IPS DF 4.7 (cell line): Measurements from ENCODE around the gene GNAZ.
"Not testable (repeated sequence)": the region's sequence is repeated elsewhere in the genome, so short reads cannot be mapped to it uniquely, and the experiment has no call there.

ENCODE experiments used
- DNase-seq: peaks from one replicate; pipeline ENCODE4 v3.0.0-alpha.2; 2013; ENCODE audit warnings: low spot score; ENCODE audit errors: extremely low read depth

GNAZ gene

GRCh38 chr22:23042179-23042578 lies 28.1 kb upstream of the GNAZ start:
- no peak for DNase-seq

DNA sequence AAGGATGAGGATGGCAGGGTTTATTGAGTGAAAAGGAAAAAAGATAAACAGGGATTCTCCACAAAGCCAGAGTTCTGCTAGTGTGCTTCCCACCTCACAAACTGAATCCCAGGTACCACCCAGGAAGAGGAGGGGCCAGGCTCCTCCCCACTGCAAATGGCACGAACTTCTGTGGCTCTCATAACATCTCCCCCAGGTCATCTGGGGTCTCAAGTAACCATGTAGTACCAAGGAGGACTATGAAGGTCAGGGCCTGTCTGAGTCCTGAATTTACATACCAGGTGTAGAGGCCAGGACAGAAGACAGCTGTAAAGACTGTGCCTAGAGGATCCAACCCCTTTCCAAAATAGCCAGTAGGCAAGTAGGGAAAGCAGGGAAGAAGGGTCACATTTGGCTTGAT lies 25.7 kb upstream of the GNAZ start:
- DNase-seq: no peak

- DNase-seq: no peak
These were observed 24.9 kb upstream of the GNAZ start for GRCh38 chr22:23045461-23045860.

GRCh38 chr22:23047265-23047664 lies 23.1 kb upstream of the GNAZ start:
- DNase-seq: no peak

GRCh38 chr22:23047742-23048141 lies 22.6 kb upstream of the GNAZ start:
- DNase-seq: no peak

DNA sequence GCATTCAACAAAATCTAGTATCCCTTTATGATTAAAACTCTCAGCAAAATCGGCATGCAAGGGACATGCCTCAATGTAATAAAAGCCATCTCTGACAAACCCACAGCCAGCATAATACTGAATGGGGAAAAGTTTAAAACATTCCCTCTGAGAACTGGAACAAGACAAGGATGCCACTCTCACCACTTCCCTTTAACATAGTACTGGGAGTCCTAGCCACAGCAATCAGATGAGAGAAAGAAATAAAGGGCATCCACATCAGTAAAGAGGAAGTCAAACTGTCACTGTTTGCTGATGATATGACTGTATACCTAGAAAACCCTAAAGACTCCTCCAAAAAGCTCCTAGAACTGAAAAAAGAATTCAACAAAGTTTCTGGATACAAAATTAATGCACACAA lies 19.8 kb upstream of the GNAZ start:
- not testable (repeated sequence) for DNase-seq

GRCh38 chr22:23053051-23053707 lies 17.1 kb upstream of the GNAZ start:
- no peak for DNase-seq

- no peak for DNase-seq
These were observed 16.3 kb upstream of the GNAZ start for GRCh38 chr22:23053912-23054530.

DNA sequence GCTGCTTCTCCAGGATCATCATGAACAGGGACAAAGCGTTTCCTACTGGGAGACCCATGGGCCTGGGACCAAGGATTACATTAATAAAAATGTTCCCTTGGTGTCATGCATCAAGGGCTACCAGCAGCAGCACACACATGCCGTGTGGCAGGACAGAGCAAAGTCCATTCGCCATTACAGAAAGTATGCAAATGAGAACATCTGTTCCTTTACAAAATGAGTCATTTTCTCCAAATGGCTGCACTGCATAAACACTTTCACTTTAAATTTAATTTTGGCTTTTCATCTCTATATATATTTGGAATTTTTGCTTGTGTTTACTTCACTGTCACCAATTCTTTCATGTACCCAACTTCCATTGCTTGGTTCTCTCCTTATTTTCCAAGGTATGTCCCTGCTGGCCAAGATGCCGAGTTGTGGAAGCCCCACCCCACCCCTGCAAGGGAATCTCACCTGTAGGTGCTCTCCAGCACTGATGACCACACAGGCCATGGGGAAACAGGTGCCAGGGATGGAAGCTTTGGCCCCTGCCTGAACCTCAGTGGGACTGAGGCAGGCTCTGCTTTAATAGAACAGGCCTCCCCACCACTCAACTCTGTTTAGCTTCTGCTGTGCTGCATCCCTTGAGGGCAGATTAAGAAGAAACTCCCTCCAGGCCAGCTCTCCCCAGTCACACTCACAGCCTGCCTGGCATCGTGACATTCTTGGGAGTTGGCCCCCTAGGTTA lies 15.6 kb upstream of the GNAZ start:
- no peak for DNase-seq

GRCh38 chr22:23055449-23056179 lies 14.7 kb upstream of the GNAZ start:
- DNase-seq: no peak

GRCh38 chr22:23057331-23057730 lies 13.0 kb upstream of the GNAZ start:
- no peak for DNase-seq

GRCh38 chr22:23058063-23058462 lies 12.3 kb upstream of the GNAZ start:
- DNase-seq: no peak

- DNase-seq: no peak
These were observed 11.6 kb upstream of the GNAZ start for GRCh38 chr22:23058481-23059283.

DNA sequence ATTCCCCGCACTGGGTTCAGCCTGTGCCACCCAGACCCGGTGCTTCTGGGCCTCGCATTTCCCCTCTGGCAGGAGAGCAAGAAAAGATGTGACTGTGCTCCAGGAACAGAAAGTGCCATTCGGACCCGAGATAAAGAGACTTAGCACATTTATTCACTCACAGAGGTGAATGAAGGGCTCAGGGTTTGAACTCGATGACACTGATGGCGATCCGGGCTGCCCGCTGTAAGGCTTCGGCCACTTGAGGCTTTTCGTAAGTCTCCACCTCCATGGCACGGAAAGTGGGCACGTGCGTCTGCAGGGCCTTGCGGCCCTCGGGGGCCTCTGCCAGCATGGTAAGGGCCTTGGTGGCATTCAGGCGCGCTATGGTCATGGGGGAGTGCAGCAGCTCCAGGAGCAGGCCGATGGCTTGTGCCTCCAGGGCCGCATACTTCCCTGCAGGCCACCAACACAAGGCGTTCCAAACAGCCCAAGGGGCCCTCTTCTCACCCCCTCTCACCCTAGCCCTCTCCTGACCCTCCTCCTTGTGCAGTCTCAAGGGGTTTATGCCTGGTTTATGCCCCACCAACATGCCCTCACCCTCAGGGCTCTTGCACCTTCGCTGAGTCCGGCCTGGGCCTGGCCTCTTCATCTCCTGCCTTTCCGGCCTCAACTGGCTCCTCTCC lies 10.9 kb upstream of the GNAZ start:
- DNase-seq: no peak

DNA sequence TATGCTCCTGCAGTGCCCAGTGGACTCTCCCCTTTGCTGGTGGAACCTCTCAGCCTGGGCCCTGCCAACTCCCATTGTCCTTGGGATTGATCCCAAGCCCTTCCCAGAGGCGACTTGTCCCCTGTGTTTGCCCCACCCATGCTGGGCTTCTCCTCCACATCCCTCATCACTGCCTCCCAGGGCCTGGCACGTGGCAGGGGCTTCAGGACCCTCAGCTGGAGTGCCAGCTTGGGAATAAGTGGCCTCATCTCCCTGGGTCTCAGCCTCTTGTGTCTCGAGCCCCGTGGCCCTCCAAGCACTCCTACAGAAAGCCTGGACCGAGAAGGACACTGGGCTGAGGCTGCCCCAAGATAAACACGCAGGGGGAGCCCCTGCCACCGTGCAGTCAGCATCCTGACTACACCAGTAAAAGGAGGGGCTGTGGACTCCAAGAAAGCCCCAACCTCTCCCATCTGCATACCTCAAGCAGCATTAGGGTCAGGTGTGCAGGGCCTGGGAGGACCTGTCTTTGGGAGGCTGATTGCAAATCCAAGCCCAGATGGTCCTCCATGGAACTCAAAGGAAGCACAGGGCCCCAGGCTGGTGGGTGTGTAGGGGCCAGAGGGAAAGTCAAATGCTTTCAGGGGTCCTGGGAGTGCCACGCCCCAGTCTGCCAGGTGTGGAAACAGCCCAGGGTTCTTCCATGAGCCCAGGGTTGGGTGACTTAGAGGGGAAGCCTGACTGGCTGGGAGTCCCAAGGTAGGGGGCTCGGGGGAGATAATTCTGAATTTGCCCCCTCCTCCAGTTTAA lies 9.5 kb upstream of the GNAZ start:
- DNase-seq: no peak

DNA sequence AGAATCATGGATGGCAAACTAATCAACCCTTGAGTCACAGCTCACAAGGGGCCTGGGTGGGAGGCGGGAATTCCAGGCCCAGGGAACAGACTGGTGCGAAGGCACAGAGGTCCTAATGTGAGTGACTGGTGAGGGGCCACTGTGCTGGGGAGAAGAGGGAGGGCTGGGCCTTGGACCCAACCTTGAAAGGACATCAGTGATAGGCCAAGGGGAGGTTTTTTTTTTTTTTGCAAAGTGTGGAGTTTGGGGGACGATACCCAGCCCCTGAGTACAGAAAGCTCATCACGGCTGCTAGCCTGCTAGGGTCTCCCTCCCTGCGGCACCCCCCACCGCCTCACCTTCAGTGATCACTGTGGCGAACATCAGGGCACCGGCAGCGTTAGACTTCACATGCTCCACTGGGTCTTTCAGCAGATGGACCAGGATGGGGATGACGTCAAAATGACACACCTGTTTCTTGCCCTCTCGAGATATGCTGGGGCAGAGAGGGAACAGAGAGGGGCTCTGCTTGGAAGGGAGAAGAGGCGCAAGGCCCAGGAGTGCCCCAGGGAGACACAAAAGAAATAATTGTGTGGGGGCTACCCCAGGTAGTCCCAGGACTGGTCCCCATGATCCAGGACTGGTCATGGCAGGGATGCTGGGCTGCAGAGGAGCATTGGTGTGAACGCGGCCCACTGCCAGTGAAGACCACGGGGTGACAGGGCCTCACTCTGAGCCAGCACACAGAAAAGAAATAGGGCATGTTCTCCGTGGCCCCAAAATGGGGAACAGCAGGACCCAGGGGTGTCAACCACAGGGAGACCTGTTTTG lies 8.6 kb upstream of the GNAZ start:
- DNase-seq: no peak

DNA sequence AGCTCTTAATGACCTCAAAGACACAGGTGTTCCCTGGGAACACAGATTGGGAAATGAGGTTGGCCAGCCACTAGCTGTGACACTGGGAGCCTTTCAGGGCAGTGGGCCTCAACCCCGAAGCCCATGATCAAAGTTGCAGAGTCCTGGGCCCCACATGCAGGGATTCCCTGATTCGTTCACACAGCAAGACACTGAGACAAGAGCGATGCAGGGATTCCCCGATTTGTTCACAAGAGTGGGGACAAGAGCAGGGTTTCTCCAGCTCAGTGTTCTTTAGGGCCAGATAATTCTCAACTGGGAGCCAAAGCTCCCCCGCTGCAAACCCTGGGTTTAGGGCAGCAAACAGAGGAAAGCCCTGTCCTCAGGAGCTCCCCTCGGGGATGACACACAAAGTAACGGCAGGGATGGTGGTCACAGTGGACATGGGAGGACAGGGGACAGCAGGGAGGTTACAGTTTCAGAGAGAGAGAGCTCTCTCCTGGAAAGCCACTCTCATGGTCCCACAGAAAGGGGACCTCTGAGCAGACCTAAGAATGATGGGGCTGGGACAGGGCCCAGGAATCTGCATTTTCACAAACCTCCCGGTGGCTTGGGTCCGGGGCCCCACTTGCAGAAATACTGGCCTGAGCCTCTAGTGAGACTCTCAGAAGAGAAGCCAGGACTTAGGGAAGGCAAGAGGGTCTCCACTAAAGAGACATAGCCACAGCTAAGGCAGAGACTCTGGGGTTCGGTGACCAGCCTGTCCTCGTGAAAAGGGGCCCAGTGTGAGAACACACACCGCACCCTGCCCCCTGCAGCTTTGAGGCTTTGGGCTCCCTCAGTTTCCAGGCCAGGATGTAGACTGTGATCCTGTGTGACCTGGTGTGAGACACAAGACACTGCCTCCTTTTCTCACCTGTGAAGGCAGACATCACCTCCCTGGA lies 7.4 kb upstream of the GNAZ start:
- DNase-seq: no peak
